ENCODE results near the gene SH3BGRL. TPM values are rescaled to one million over a fixed set of nuclear protein-coding genes. Genes with fewer than 3 reads are reported as not detected.

Gene SH3BGRL
- total and polyA plus RNA-seq, 9 of the 15 experiments (the other 6 are each of a cell fraction or from before 2014, with no cell fraction given), result 21.3 to 74.3 (median 45.4) TPM

GRCh38 chrX:81255876-81256275 is 54.0 kb downstream of the SH3BGRL start:
- intact Hi-C loops (cut with micrococcal nuclease), result no loop called here
- H3K4me1 ChIP-seq (replicated peaks in 1 of 2; ENCODE audit: control insufficient read depth in 2 of 2, insufficient read depth in 2 of 2, low read length in 2 of 2), result no peaks in the 10 kb centered on the region
- no peaks in the 10 kb centered on the region for H3K9me3 ChIP-seq (replicated peaks; ENCODE audit: control insufficient read depth, insufficient read depth, low read depth, low read length)
- no TSS peak for BruUV-seq (replicated peaks)
- H3K9ac ChIP-seq (ENCODE audit: insufficient read depth in 1 of 2, low read depth in 2 of 2, low read length in 2 of 2), result no peak overlapping the region
- ATAC-seq, result no peak
- ChIA-PET POLR2A (no interaction called here), CTCF (ENCODE audit: low intra/inter-chr PET ratio) (no interaction called here)
- 19% methylated on average over 2 of the region's 2 CpGs for WGBS (ENCODE audit: insufficient coverage, low coverage, missing lambda C conversion rate)
- TF ChIP-seq CBX8 (IDR thresholded peaks at IDR 0.05; ENCODE audit: borderline replicate concordance, extremely low read depth, low read depth, low read length, poor library complexity, severe bottlenecking) (no peak), RBFOX2 (IDR thresholded peaks at IDR 0.05; ENCODE audit: low read depth, low read length) (no peak), USF1 (CRISPR knock-in tag; IDR thresholded peaks at IDR 0.05) (no peak), ZNF277 (CRISPR knock-in tag; IDR thresholded peaks at IDR 0.05; ENCODE audit: borderline replicate concordance) (no peak), XRCC3 (IDR thresholded peaks at IDR 0.05) (no peak), MAZ (CRISPR knock-in tag; conservative IDR thresholded peaks at IDR 0.05 in 1 of 2, IDR thresholded peaks at IDR 0.05 in 1 of 2) (no peak), KLF10 (CRISPR knock-in tag; IDR thresholded peaks at IDR 0.05) (no peak)
- H3K36me3 ChIP-seq (ENCODE audit: control insufficient read depth, insufficient read depth, low read length), result no peaks in the 10 kb centered on the region
- H3K27ac ChIP-seq (ENCODE audit: extremely low read depth, low read depth, low read length), result no peak overlapping the region
- H3K79me2 ChIP-seq (ENCODE audit: control insufficient read depth, insufficient read depth, low read length), result no peaks in the 10 kb centered on the region
- H3K9me1 ChIP-seq (ENCODE audit: control insufficient read depth, insufficient read depth, low read length), result no peaks in the 10 kb centered on the region
- in situ Hi-C loops (cut with MboI), result no loop called here
- FAIRE-seq, result no peak
- H4K20me1 ChIP-seq (replicated peaks; ENCODE audit: control insufficient read depth, insufficient read depth, low read length), result no peaks in the 10 kb centered on the region
- no peak overlapping the region for H3K4me2 ChIP-seq (ENCODE audit: insufficient read depth, low read length)
- H3K27me3 ChIP-seq (ENCODE audit: control insufficient read depth in 2 of 2, insufficient read depth in 2 of 2, low read length in 2 of 2), result no peaks in the 10 kb centered on the region
- no peak overlapping the region for H2AFZ ChIP-seq (ENCODE audit: low read depth, low read length)
- no peak for DNase-seq (ENCODE audit: extremely low read depth in 1 of 4, low spot score in 3 of 4)
- H3K4me3 ChIP-seq, result no peak overlapping the region
